Measurements from ENCODE around the gene P2RX4. TPM values are rescaled to one million over a fixed set of nuclear protein-coding genes. Genes with fewer than 3 reads are reported as not detected.

P2RX4 gene
- total and polyA plus RNA-seq, 2 of the 8 experiments (the other 6 are each of a cell fraction or from before 2014, with no cell fraction given) = 9.5 to 12.2 TPM

DNA sequence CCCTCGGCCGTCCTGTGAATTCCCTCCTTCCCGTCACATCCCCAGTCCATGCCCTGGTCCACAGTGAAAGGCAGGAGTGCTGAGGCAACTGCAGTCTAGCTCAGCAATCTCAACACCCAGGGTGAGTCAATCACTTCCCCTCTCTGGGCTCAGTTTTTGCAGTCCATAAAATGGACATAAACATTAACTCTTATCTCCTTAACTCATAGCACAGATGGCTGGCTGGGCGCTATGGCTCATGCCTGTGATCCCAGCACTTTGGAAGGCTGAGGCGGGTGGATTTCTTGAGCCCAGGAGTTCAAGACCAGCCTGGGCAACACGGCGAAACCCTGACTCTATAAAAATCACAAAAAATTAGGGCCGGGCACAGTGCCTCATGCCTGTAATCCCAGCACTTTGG lies 54.2 kb downstream of the P2RX4 start (continued):
- TF ChIP-seq BRCA1 (IDR thresholded peaks at IDR 0.05; ENCODE audit: low read depth, low read length) = no peak
- TF ChIP-seq, protein P1, sequence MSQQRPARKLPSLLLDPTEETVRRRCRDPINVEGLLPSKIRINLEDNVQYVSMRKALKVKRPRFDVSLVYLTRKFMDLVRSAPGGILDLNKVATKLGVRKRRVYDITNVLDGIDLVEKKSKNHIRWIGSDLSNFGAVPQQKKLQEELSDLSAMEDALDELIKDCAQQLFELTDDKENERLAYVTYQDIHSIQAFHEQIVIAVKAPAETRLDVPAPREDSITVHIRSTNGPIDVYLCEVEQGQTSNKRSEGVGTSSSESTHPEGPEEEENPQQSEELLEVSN (IDR thresholded peaks at IDR 0.05) = no peak
- TF ChIP-seq TBP (IDR thresholded peaks at IDR 0.05; ENCODE audit: low read depth, low read length) = no peak
- no peak for TF ChIP-seq RFX5 (IDR thresholded peaks at IDR 0.05; ENCODE audit: borderline replicate concordance, low read depth, low read length)
- no peak for TF ChIP-seq NRF1 (IDR thresholded peaks at IDR 0.05; ENCODE audit: low read depth, low read length)
- TF ChIP-seq NANOG (IDR thresholded peaks at IDR 0.05; ENCODE audit: insufficient read depth, low read depth, low read length, poor library complexity, severe bottlenecking) = no peak
- TF ChIP-seq TAF1 (IDR thresholded peaks at IDR 0.05; ENCODE audit: low read depth, low read length) = no peak
- TF ChIP-seq SIRT6 (IDR thresholded peaks at IDR 0.05; ENCODE audit: low read length) = no peak
